ENCODE measurements around the gene GLB1L2. TPM values are rescaled to one million over a fixed set of nuclear protein-coding genes. Genes with fewer than 3 reads are reported as not detected.

GLB1L2 gene
- total RNA-seq, 1 donor from 2014 or later = 11.6 TPM

DNA sequence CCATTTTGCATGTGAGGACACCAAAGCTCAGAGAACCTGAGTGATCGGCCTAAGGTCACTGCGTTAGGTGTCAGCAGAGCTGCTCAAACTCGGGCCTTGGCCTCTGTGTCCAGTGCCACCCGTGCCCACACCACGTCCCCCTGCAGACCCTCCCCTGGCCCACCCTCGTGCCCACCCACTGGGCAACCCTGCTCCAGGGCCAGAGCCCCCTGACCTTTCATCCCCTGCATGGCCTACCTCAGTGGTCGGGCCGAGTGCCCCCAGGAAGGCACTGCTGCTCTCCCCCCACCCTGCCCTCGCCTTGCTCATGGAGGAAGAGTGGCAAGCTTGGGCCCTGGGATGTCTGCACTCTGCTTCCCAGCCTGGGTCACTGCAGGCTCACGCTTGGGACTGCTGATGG is 62.5 kb downstream of the GLB1L2 start:
- DNase-seq (ENCODE audit: extremely low spot score, unreplicated experiment) = no peak
- H3K27me3 Mint-ChIP-seq = peaks cover 6% of the 10 kb centered on the region
- H3K9me3 Mint-ChIP-seq = no peaks in the 10 kb centered on the region
- H3K4me3 Mint-ChIP-seq = no peak overlapping the region
- H3K36me3 Mint-ChIP-seq = no peaks in the 10 kb centered on the region
- no peak overlapping the region for H3K27ac Mint-ChIP-seq
- TF ChIP-seq, protein P1, sequence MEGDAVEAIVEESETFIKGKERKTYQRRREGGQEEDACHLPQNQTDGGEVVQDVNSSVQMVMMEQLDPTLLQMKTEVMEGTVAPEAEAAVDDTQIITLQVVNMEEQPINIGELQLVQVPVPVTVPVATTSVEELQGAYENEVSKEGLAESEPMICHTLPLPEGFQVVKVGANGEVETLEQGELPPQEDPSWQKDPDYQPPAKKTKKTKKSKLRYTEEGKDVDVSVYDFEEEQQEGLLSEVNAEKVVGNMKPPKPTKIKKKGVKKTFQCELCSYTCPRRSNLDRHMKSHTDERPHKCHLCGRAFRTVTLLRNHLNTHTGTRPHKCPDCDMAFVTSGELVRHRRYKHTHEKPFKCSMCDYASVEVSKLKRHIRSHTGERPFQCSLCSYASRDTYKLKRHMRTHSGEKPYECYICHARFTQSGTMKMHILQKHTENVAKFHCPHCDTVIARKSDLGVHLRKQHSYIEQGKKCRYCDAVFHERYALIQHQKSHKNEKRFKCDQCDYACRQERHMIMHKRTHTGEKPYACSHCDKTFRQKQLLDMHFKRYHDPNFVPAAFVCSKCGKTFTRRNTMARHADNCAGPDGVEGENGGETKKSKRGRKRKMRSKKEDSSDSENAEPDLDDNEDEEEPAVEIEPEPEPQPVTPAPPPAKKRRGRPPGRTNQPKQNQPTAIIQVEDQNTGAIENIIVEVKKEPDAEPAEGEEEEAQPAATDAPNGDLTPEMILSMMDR (conservative IDR thresholded peaks at IDR 0.05) = no peak
- H3K4me1 Mint-ChIP-seq (ENCODE audit: unreplicated experiment) = no peaks in the 10 kb centered on the region

DNA sequence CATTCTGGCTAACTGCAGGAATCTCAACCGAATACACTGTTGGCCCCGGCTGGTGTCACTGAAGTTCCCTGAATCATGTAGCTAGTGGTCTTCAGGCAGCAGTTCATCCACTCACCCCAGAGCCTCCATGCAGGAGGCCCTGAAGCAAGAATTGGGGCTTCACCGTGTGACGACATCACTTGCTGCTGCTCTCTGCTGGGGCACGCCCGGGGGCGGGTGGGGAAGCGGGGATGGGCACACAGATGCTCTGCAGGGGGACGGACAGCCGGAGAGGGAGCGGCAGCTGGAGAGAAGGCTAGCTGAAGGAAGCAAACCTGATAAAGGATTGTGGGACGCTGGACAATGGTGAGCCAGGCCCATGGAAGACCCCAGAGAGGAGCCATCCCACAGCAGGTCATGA is 63.2 kb downstream of the GLB1L2 start:
- TF ChIP-seq, protein P1 (conservative IDR thresholded peaks at IDR 0.05) = no peak
- DNase-seq (ENCODE audit: extremely low spot score, unreplicated experiment) = no peak
- Mint-ChIP-seq H3K36me3 (no peaks in the 10 kb centered on the region), H3K27me3 (peaks cover 6% of the 10 kb centered on the region), H3K4me1 (ENCODE audit: unreplicated experiment) (no peaks in the 10 kb centered on the region), H3K27ac (no peak overlapping the region), H3K4me3 (no peak overlapping the region), H3K9me3 (no peaks in the 10 kb centered on the region)

DNA sequence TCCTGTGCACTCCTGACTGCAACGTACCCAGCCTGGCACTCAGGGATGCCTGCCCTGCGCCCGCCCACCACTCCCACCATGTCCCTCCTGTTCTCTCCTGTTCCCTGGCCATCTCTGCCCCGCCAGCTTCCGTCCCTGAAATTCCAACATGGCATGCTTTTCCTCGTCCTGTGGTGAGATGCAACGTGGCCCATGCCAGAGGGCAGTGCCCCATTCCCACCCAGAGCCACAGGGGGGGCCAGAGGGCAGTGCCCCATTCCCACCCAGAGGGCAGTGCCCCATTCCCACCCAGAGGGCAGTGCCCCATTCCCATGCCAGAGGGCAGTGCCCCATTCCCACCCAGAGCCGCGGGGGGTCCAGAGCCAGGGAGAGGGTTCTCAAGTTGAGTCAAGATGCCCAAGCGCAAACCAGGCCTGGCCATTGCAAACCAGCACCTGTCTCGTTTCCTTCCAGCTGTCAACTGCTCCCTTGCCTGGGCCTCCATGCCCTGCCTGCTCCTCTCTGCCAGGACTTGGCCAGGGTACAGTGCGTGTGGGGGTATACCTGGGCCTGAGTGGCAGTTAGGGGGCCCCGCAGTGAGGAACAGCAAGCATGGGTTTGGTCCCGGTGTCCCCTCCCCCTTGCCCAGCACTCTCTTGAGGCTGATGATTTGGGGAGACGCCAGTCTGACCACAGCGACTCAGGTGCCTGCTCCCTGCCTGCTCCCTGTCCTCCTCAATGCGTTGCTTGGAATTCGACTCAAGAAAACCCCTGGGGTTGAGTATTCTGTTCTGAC is 65.7 kb downstream of the GLB1L2 start:
- no peak overlapping the region for H3K27ac Mint-ChIP-seq
- H3K9me3 Mint-ChIP-seq = no peaks in the 10 kb centered on the region
- no peak overlapping the region for H3K4me3 Mint-ChIP-seq
- H3K4me1 Mint-ChIP-seq (ENCODE audit: unreplicated experiment) = no peaks in the 10 kb centered on the region
- peaks cover 18% of the 10 kb centered on the region for H3K27me3 Mint-ChIP-seq
- TF ChIP-seq, protein P1 (conservative IDR thresholded peaks at IDR 0.05) = no peak
- H3K36me3 Mint-ChIP-seq = no peaks in the 10 kb centered on the region
- no peak for DNase-seq (ENCODE audit: extremely low spot score, unreplicated experiment)

DNA sequence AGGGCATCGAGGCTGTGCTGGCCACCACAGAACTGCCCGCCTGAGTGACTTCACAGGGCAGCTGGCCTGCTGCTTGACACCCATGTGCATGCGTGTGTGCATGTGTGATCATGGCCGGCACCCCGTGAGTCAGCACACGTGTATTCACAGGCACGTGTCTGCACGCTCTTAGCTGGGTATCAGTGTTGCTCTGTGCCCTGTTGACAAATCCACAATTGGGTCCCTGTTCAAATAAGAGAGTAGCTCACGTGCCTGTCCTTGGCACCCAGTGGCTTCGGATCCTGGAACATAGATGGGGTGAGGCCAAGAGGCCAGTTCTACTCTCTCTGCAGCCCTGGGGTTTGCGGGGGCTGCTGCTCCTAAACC is 66.3 kb downstream of the GLB1L2 start:
- no peaks in the 10 kb centered on the region for H3K36me3 Mint-ChIP-seq
- H3K9me3 Mint-ChIP-seq = no peaks in the 10 kb centered on the region
- no peak overlapping the region for H3K4me3 Mint-ChIP-seq
- H3K27me3 Mint-ChIP-seq = peaks cover 14% of the 10 kb centered on the region
- no peaks in the 10 kb centered on the region for H3K4me1 Mint-ChIP-seq (ENCODE audit: unreplicated experiment)
- TF ChIP-seq, protein P1 (conservative IDR thresholded peaks at IDR 0.05) = no peak
- no peak for DNase-seq (ENCODE audit: extremely low spot score, unreplicated experiment)
- no peak overlapping the region for H3K27ac Mint-ChIP-seq

DNA sequence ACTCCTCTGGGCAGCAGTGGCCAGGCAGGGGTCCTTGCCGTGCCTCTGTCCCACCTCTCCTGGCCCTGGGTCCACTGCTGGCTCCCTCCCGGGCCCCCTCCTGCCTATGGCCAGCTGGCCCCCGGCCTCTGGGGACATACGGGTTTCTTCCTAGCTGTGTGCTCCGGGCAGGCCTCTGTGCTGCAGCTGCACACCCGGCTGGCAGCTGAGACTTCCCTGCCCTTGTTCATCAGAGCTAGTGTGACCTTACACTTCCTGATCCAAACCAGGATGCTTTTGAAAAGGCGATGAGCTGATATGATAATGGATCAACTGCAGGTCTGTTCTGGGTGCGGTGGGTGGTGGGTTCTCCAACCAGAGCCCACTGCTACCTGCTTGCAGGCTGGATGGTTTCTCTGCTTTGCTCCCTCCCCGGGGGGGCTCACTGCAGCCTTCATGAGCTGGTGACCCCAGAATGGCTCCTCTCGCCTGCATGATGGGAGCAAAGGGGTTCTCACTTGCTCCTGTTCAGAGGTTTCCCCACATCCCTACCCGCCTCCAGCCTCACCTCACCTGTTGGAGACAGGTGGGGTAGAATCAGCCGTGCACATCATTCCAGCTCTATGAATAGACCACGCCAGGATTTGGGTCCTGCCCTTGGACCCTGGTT is 67.0 kb downstream of the GLB1L2 start:
- no peak for DNase-seq (ENCODE audit: extremely low spot score, unreplicated experiment)
- no peaks in the 10 kb centered on the region for H3K4me1 Mint-ChIP-seq (ENCODE audit: unreplicated experiment)
- no peaks in the 10 kb centered on the region for H3K36me3 Mint-ChIP-seq
- TF ChIP-seq, protein P1 (conservative IDR thresholded peaks at IDR 0.05) = no peak
- no peaks in the 10 kb centered on the region for H3K9me3 Mint-ChIP-seq
- H3K27ac Mint-ChIP-seq = no peak overlapping the region
- H3K27me3 Mint-ChIP-seq = peaks cover 14% of the 10 kb centered on the region
- no peak overlapping the region for H3K4me3 Mint-ChIP-seq
